ENCODE results near the gene FAM209A. TPM values are rescaled to one million over a fixed set of nuclear protein-coding genes. Genes with fewer than 3 reads are reported as not detected.

FAM209A gene
- polyA plus RNA-seq, 1 donor from 2014 or later: not detected

DNA sequence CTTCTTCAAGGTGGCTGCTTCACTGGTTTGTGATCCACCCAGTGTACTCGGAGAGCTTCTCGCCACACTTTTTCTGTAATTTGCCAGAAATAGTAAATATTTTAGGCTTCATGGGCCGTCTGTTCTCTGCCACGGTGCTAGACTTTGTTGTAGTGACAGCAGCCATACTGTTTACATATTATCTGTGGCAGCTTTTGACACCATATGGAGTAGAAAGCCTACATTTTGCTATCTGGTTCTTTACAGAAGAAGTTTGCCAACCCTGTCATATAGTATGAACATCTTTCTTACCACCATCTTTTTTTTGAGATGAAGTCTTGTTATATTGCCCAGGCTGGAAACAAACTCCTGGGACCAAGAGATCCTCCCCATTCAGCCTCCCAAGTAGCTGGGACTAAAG, 41.0 kb downstream of the FAM209A start:
- Mint-ChIP-seq H3K36me3 (peaks cover 5% of the 10 kb centered on the region), H3K4me1 (no peaks in the 10 kb centered on the region), H3K27me3 (peaks cover 2% of the 10 kb centered on the region), H3K4me3 (no peak overlapping the region), H3K9me3 (no peaks in the 10 kb centered on the region), H3K27ac (no peak overlapping the region)

DNA sequence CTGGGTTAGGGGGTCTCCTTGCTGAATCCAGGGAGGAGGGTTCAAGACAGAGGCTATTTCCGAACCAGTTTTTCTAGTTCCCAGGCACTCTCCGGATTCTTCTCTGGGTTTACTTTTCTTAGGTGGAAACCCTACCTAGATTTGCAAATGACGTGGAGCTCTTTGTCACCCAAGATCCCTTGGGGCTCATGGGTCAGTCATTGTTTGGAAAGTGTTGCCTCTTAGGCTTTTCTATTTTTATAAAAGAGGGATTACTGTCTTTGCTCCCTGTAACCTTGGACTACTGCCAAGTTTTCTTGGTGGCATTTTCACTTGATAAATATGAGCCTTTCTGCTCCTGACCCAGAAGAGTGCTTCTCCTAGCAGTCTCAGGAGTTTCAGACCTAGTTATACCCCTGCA, 42.1 kb downstream of the FAM209A start:
- Mint-ChIP-seq H3K9me3 (no peaks in the 10 kb centered on the region), H3K27me3 (peaks cover 5% of the 10 kb centered on the region), H3K27ac (no peak overlapping the region), H3K4me3 (no peak overlapping the region), H3K4me1 (no peaks in the 10 kb centered on the region), H3K36me3 (peaks cover 5% of the 10 kb centered on the region)

DNA sequence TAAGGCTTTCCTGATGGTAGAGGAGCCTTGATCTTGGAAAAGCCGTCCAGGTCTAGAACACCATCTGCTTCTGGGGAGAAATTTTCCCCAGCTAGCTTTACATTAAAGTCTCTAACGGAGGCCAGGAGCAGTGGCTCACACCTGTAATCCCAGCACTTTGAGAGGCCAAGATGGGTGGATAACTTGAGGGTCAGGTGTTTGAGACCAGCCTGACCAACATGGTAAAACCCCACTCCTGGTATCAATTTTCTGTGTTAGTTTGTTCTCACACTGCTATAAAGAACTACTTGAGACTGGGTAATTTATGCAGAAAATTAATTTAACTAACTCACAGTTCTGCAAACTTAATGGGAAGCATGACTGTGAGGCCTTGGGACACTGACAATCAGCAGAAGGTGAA, 46.3 kb downstream of the FAM209A start:
- H3K27me3 Mint-ChIP-seq: peaks cover 7% of the 10 kb centered on the region
- H3K9me3 Mint-ChIP-seq: no peaks in the 10 kb centered on the region
- no peak overlapping the region for H3K27ac Mint-ChIP-seq
- H3K36me3 Mint-ChIP-seq: peaks cover 10% of the 10 kb centered on the region
- H3K4me1 Mint-ChIP-seq: no peaks in the 10 kb centered on the region
- no peak overlapping the region for H3K4me3 Mint-ChIP-seq

DNA sequence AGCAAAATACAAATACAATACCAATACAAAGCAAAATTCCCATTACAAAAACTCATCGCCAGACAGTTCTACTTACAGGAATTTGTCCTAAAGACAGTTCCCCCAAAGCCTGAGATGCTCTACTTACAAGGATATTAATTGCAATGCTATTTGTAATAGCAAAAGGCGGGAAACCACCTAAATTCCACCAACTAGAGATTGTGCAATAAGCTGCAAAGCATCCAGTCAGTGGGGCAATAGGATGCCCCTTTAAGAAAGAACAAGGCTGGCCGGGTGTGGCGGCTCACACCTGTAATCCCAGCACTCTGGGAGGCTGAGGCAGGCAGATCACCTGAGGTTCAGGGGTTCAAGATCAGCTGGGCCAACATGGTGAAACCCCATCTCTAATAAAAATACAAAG, 47.6 kb downstream of the FAM209A start:
- no peak overlapping the region for H3K27ac Mint-ChIP-seq
- no peak overlapping the region for H3K4me3 Mint-ChIP-seq
- H3K4me1 Mint-ChIP-seq: no peaks in the 10 kb centered on the region
- H3K36me3 Mint-ChIP-seq: peaks cover 9% of the 10 kb centered on the region
- H3K9me3 Mint-ChIP-seq: peaks cover 0 to 1% (median 0%) of the 10 kb centered on the region in 3 donors
- H3K27me3 Mint-ChIP-seq: peaks cover 7% of the 10 kb centered on the region

DNA sequence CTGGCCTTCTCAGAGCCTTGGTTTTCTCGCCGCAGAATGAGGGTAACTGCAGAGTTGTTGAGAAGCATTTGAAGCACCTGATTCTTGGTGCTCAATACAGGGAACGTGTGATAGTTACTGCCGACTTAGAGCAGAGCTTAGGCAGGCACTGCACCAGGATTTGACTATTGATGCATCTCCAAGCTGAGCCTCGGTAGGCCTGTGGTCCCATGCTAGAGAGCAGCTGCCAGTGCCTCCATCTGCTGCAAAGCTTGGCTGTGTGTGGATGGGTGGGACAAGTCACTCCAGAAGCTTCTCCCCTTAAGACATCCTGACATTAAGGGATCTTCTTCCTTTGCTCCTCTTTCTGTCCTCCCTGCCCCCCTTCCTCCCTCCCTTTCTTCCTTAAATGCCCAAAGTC, 49.4 kb downstream of the FAM209A start:
- H3K27me3 Mint-ChIP-seq: peaks cover 11% of the 10 kb centered on the region
- H3K27ac Mint-ChIP-seq: no peak overlapping the region
- no peaks in the 10 kb centered on the region for H3K4me1 Mint-ChIP-seq
- H3K9me3 Mint-ChIP-seq: peaks cover 0 to 1% (median 0%) of the 10 kb centered on the region in 3 donors
- no peak overlapping the region for H3K4me3 Mint-ChIP-seq
- peaks cover 9% of the 10 kb centered on the region for H3K36me3 Mint-ChIP-seq

DNA sequence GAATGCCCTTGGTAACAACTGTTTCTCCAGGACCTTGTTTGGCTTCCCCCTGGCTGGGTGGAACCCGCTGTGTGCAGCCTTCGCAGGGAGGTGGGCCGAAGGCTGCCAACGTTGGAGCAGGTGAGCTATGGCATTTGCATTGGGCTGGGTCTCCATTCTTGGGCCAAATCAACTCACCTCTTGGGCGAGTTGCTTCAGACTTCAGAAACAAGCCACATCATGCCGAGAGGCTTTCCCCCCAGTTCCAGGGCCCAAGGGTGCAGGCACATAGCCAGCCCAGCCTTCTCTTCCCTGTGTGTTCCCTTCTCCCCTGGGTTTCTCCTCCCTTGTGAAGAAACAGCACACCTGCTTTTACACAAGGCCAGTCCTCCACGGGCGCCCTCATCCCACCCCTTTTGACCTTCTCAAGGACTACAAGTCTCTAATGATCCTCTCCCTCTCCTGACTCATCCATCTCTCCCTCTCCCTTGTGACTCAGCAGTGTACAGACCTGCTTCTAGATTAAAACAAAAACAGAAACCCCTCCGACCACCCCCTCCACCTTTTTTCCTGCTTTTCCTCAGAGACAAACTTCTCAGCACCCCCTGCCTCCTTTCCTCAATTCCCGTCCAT, 50.1 kb downstream of the FAM209A start:
- Mint-ChIP-seq H3K4me1 (no peaks in the 10 kb centered on the region), H3K27ac (no peak overlapping the region)

DNA sequence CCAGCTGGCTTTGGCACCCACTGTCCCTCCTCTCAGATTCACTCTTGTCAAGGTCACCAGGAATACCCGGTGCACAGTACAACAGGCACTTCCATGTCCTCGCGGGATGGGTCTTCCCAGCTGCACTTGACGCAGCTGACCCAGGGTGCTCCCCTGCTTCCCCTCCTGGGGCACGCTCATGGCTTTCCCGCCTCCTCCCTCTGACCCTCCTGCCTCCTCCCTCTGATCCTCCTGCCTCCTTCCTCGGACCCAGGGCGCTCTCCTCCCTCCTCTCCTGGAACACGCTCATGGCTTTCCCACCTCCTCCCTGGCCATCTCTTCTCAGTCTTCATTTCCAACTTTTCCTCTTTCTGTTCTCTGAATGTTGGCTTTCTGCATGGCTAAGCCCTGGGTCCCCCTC, 50.6 kb downstream of the FAM209A start:
- H3K27me3 Mint-ChIP-seq: peaks cover 9% of the 10 kb centered on the region
- H3K4me3 Mint-ChIP-seq: no peak overlapping the region
- H3K36me3 Mint-ChIP-seq: peaks cover 9% of the 10 kb centered on the region
- no peaks in the 10 kb centered on the region for H3K4me1 Mint-ChIP-seq
- H3K9me3 Mint-ChIP-seq: peaks cover 0 to 1% (median 0%) of the 10 kb centered on the region in 3 donors
- H3K27ac Mint-ChIP-seq: no peak overlapping the region

More for the DNA sequence above, 50.1 kb downstream of the FAM209A start:
- H3K36me3 Mint-ChIP-seq: peaks cover 9% of the 10 kb centered on the region
- peaks cover 0 to 1% (median 0%) of the 10 kb centered on the region in 3 donors for H3K9me3 Mint-ChIP-seq
- no peak overlapping the region for H3K4me3 Mint-ChIP-seq
- peaks cover 11% of the 10 kb centered on the region for H3K27me3 Mint-ChIP-seq

Other genes starting within 250 kb of the FAM209A start
- gene FAM210B, start 165.8 kb upstream of the FAM209A start, polyA plus RNA-seq: 15.8 TPM
- gene AURKA, start 132.5 kb upstream of the FAM209A start, polyA plus RNA-seq: 0.95 TPM
- gene CSTF1, start 132.1 kb upstream of the FAM209A start, polyA plus RNA-seq: 29.1 TPM
- 0.34 TPM for gene CASS4, start 112.5 kb upstream of the FAM209A start, polyA plus RNA-seq
- 130 TPM for gene RTF2, start 56.1 kb upstream of the FAM209A start, polyA plus RNA-seq
- 0.38 TPM for gene FAM209B, start 8.5 kb downstream of the FAM209A start, polyA plus RNA-seq
- gene TFAP2C, start 104.6 kb downstream of the FAM209A start, polyA plus RNA-seq: not detected

Measured in IgD-negative memory B cell (primary cell).